Stimulated activated CD8-positive, alpha-beta memory T cell treated with anti-CD3 and anti-CD28 coated beads, Interleukin-4, amount 100 ng/mL, for 24 hours (primary cell): ENCODE measurements around the gene WDR33.
A peak's percentile ranks its signal among the peaks of the same experiment; 100 is the strongest.

ENCODE experiments used
- DNase-seq: peaks from one replicate; pipeline ENCODE4 v3.0.0-alpha.2; 2020; ENCODE audit warnings: low read depth

Gene WDR33

GRCh38 chr2:127719301-127720218, 91.4 kb downstream of the WDR33 start:
- no peak for DNase-seq

GRCh38 chr2:127718271-127718670, 92.7 kb downstream of the WDR33 start:
- no peak for DNase-seq

GRCh38 chr2:127715778-127716449, 95.1 kb downstream of the WDR33 start:
- no peak for DNase-seq

GRCh38 chr2:127713562-127713961, 97.4 kb downstream of the WDR33 start:
- DNase-seq = no peak

DNA sequence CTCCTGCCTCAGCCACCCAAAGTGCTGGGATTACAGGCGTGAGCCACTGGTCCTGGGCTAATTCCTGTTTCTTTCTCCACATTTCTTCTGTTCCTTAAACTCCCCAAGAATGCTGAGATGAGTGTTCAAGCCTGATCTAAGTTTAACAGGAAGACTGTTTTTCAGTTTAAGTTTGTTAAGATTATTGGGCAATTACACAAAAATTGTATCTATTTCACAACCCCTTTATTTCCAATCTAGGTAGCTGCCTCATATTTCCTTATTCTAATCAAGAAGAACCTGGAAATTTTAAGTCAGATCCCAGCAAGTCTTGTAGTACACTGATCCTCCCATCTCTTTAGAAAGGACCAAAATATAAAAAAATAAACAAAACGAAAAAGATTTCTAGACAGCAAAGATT, 98.0 kb downstream of the WDR33 start:
- no peak for DNase-seq

GRCh38 chr2:127709336-127709735, 101.6 kb downstream of the WDR33 start:
- DNase-seq = no peak

DNA sequence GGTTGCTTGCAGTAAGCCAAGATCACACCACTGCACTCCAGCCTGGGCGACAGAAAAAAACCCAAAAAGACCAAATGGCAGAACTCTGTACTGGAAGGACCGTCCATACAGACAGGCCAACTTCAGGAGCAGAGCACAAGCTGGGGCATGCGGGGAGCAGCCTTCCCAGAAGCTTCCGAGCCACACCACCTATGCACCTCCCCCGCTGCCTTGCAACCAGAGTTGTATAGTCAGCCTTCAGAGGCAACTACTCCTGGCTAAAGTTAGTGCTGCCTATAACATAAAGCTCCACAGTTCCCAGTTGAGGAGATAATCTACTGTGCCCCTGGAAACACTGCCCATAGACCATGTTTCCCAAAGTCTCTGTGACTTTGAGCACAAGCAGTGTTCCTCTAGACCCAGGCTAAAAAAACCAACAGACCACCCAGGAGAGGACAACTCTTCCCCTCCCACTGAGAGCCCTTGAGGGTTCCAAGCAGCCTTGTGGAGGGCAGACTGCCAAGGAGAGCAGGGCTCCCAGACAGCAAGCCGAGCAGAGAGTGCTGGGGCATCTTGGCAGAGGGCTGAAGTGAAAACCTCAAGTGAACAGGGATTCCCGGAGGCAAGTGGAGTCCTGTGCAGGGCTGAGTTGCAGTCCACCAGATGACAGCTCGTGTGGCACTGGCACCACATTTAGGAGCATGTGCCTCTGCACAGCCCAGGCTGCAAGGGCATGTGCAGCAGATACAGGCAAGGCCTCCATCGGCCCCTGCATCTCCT, 102.9 kb downstream of the WDR33 start:
- DNase-seq = no peak

- no peak for DNase-seq
Measured at GRCh38 chr2:127706215-127706990, 104.6 kb downstream of the WDR33 start.

DNA sequence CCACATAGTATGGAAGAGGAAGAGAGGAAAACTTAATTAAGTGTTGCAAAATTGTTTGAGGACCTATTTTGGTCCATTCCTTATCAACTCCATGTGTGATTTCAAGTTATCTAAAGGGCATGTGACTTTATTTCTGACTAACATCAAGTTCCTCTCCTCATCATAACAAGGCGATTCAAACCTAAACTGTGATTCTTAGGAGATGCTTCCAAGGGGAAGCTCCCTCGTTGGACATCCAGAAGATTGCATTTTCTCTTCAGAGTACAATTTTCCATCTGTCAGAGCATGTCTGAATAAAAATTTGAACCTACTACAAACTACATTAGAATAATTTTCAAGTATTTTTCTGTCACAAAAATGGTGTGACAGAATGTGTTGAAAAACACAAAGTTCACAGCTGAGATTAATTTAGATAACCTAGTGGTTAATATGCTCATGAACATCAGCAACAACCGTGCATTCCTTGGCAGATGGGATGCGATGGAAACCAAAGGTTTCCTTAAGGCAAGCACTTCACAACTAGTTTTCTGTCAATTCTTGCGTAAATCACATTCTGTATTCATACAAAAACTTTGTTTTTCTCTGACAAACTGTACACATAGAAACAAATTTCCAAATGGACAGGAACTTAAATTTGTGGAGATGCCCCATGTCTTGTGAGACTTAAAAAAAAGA, 105.4 kb downstream of the WDR33 start:
- DNase-seq = no peak

- DNase-seq = no peak
Measured at GRCh38 chr2:127704641-127705390, 106.2 kb downstream of the WDR33 start.

DNA sequence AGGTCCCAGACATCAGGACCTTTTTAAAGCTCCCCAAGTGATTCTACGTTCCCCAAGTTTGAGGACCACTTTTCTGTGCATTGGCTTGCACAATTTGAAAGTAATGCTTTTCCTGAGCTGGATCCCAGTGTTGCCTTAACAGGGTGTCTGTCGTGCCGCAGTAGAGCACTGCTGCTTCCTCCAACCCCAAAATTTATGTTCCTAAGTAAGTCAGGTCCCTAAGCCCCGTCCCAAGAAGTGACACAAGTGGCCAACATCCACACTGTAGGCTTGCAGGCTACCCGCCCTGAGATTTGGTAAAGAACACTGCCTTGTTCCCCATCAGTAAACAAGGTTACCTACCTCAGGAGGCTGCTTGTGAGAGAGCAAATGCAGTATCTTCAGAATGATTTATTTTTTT, 107.7 kb downstream of the WDR33 start:
- DNase-seq = no peak

- no peak for DNase-seq
Measured at GRCh38 chr2:127702395-127703009, 108.5 kb downstream of the WDR33 start.

DNA sequence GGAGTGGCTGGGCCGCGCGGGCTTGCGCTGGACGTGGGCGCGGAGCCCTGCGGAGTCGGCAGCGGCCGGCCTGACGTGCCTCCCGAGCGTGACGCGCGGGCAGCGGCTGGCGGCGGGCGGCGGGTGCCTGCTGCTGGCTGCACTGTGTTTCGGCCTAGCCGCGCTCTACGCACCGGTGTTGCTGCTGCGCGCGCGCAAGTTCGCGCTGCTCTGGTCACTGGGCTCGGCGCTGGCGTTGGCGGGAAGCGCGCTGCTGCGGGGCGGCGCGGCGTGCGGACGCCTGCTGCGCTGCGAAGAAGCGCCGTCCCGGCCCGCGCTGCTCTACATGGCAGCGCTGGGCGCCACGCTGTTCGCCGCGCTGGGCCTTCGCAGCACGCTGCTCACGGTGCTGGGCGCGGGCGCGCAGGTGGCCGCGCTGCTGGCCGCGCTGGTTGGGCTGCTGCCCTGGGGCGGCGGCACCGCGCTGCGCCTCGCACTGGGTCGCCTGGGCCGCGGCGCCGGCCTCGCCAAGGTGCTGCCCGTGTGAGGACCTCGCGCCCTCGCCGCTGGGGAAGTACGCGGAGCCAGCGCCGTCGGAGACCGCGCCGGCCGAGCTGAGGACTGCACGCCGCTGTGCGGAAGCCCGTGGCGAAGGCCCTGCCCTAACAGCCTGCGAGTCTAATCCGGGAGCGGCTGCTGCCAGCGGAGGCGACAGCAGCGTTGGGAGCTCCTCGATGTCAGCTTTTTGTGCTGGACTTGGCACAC, 109.1 kb downstream of the WDR33 start:
- peak; percentile 63 for DNase-seq

GRCh38 chr2:127701193-127701650, 109.7 kb downstream of the WDR33 start, which contains the start of gene SFT2D3:
Gene SFT2D3, plus strand, starts transcription at chr2:127701497. Its CDS starts 32 bp downstream, at chr2:127701529.
- peak; percentile 83 for DNase-seq

DNA sequence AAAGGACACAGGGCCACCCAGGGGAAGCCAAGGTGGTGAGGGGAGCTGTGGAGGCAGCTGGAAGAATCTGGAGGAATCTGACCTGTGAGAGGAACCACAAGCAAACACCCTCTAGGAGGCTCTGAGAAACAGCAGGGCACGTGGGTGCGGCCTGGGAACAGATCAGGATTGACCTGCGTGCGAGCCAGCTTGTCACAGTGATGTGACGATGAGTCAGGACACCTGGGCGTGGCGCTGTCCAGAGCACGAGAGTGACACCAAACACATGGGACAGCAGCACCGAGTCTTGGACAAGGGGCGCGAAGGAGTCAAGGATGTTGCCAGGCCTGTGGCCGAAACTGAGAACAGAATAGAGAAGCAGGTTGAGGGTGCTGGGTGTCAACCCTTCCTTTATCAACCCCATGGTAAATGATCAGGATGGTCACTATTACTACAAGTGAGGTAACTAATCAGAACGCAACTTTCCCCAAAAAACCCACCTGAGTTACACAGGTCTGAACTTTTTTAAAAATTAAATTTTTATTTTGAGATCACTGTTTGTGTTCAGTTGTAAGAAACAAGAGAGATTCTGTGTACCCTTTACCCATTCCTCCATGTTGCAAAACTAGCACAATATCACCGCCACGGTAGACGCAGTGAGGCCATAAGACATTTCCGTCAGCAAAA, 110.3 kb downstream of the WDR33 start:
- DNase-seq = peak; percentile 9

DNA sequence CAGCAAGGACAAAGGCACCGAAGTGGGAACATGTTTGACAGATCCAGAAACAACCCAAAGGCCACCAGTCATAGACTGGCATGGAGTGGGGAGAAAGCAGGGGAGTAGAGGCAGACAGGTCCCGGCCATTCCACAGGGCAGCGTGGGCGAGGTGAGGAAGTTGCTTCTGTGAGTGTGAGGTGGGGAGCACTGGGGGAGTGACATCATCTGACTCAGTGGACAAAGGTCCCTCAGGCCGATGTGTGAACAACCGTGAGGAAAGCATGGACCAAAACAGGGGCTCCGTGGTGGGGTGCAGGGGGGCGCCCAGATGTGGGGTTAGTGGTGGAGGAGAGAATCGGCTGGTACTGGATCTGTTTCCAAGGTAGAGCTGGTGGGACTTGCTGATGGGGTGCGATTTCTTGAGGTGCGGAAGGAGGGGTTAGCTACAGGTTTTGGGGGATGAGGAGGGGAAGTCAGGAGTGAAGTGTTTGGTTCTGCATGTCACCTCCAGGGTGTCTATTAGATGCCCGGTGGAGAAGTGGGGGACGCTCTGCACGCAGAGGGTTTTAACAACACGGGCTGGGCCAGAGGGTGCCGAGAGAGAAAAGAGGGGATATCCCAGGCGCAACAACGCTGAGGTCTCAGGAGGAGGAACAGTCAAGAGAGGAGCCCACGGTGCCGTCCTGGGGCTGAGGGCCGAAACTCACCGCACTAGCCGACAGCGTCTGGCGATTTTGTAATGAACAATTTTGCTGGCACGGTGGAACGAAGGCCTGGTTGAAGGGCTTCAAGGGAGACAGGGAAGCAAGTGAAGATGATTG, 112.2 kb downstream of the WDR33 start:
- no peak for DNase-seq

- DNase-seq = no peak
Measured at GRCh38 chr2:127697482-127698180, 113.3 kb downstream of the WDR33 start.
